Measurements from ENCODE around the gene SHOC2. TPM values are rescaled to one million over a fixed set of nuclear protein-coding genes. Genes with fewer than 3 reads are reported as not detected.
"Not testable (repeated sequence)": the region's sequence is repeated elsewhere in the genome, so short reads cannot be mapped to it uniquely, and the experiment has no call there.

SHOC2 gene
- total RNA-seq, 2 donors from 2014 or later: 56.4 to 76.5 TPM

DNA sequence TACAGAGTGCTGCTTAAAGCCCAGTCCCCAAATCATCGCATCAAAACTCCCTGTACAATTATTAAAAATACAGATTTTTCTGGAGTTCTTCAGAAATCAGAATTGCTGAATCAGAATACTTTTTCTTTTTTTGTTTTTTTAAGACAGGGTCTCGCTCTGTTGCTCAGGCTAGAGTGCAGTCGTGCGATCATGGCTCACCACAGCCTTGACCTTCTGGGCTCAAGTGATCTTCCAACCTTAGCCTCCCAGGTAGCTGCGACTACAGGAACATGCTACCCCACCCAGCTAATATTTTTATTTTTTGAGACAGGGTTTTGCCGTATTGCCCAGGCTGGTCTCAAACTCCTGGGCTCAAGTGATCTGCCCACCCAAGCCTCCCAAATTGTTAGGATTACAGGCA lies 4.4 kb upstream of the SHOC2 start:
- no peaks in the 10 kb centered on the region for H3K36me3 Mint-ChIP-seq
- ATAC-seq (no peak), DNase-seq (ENCODE audit: low spot score) (no peak)
- no peaks in the 10 kb centered on the region for H3K27me3 Mint-ChIP-seq
- H3K27ac Mint-ChIP-seq: no peak overlapping the region
- no peaks in the 10 kb centered on the region for H3K9me3 Mint-ChIP-seq
- peaks cover 15 to 18% of the 10 kb centered on the region in 2 donors for H3K4me1 Mint-ChIP-seq (ENCODE audit: low read depth in 2 of 2)
- no peak overlapping the region for H3K4me3 Mint-ChIP-seq

DNA sequence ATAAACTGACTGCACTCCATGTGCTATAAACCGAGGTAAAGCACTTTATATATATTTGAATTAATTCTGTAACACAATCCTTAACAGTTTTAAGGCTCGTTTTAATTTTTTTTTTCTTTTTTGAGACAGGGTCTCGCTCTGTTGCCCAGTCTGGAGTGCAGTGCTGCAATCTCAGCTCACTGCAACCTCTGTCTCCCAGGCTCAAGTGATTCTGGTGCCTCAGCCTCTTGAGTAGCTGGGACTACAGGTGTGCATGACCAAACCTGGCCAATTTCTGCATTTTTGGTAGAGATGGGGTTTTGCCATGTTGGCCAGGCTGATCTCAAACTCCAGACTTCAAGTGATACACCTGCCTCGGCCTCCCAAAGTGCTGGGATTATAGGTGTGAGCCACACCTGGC lies 3.8 kb upstream of the SHOC2 start:
- not testable (repeated sequence) for H3K36me3 Mint-ChIP-seq; H3K27ac Mint-ChIP-seq; DNase-seq (ENCODE audit: low spot score); H3K4me3 Mint-ChIP-seq; H3K9me3 Mint-ChIP-seq; ATAC-seq; H3K27me3 Mint-ChIP-seq
- peaks cover 18 to 20% of the 10 kb centered on the region in 2 donors for H3K4me1 Mint-ChIP-seq (ENCODE audit: low read depth in 2 of 2)

DNA sequence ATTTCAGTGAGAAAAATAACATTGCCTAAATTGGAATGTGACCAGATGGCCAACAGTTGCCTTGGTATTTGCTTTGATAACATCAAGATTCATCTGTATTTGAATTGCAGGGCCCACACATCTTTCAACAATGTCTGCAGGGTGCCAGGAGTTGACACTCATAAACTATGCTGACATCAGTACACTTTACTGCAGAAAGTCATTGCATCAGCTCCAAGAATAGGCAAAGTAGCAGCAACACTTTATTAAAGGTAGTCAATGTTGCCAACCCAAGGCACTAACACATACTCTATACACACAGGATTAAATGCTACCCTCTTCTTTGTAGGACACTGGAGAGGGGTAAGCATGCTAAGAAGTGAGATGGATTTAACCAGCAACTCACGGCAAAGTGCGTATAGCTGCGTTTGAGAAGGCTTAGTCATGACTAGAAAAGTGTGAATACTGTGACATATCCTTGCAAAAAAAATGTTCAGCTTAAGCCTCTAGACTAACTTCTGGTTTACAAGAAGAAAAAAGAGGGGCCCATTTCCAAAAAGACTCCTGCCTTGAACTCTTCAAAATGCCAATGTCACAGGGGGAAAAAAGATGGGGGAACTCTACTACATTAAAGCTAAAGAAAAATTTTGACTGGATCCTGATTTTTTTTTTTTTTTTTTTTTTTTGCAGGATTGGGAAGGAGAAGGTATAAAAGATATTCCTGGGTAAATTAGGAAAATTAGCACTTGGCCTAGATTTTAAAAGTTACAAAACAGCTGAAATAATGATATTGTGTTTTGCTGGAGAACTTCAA lies 2.7 kb upstream of the SHOC2 start:
- Mint-ChIP-seq H3K9me3 (no peaks in the 10 kb centered on the region), H3K27me3 (no peaks in the 10 kb centered on the region), H3K36me3 (peaks cover 6% of the 10 kb centered on the region), H3K4me3 (peak overlapping the region; percentile 96), H3K27ac (peak overlapping the region; percentile 99), H3K4me1 (ENCODE audit: low read depth in 2 of 2) (peaks cover 20 to 22% of the 10 kb centered on the region in 2 donors)
- ATAC-seq (no peak), DNase-seq (ENCODE audit: low spot score) (no peak)

DNA sequence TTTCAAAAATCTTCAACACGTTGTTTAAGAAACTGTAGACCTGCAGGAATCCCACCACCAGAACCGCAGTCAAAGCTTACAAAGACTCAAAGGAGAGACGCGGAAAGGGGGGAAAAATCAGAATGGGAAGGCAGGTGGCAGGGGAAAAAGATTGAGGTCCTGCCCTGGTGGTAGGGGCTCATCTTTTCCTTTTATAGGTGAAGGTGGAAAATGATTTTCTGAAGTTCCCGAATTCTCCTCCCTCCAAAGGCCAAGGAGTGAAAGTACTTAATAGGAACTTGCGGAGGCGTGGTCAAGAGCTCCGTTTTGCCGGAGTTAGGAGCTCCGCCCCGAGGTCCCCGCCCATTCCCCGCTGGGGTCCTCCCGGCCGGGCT lies 1.1 kb upstream of the SHOC2 start:
- DNase-seq (ENCODE audit: low spot score) (peak; percentile 96), ATAC-seq (no peak)
- H3K27me3 Mint-ChIP-seq: no peaks in the 10 kb centered on the region
- H3K4me1 Mint-ChIP-seq (ENCODE audit: low read depth in 2 of 2): peaks cover 24 to 26% of the 10 kb centered on the region in 2 donors
- peak overlapping the region; percentile 96 for H3K4me3 Mint-ChIP-seq
- H3K36me3 Mint-ChIP-seq: peaks cover 6% of the 10 kb centered on the region
- peak overlapping the region; percentile 99 for H3K27ac Mint-ChIP-seq
- H3K9me3 Mint-ChIP-seq: no peaks in the 10 kb centered on the region

DNA sequence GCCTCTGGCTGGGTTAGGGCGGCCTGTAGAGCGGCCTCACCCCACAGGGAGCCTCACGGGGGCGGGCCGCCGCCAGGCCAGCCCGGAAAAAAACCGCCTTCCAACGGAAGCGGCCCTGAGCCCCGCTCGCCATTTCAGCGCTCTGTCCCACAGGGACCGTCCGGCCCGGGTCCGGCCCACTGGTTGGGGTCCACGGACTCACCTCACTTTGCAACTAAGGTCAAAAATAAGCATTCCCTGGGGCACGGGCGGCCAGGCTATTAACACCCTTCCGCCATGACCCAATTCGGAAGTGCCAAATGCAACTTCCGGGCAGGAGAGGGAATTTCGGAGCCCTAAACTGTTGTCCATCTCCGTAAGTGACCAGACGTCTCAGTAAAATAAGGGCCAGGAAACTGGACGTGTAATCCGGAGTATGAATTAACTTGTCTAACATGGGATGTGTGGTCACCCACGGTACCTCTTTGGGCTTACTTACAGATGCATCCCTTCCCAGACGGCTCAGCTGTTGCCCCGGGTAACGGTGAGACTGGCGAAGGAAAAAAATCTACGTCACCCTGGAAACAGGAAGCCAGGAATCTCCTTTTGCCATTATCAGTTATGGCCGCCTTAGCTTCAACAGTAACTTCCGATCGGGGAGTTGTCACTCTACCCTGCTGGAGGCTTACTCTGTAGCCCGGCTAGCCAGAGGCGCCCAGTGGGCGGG lies 608 bp upstream of the SHOC2 start, which contains the start of gene BBIP1:
Gene BBIP1 (minus strand): TSS at position 538 of the 706 bp plus-strand sequence. CDS start 1,023 bp downstream, outside the sequence.
- ATAC-seq (peak; percentile 96), DNase-seq (ENCODE audit: low spot score) (no peak)
- peaks cover 6% of the 10 kb centered on the region for H3K36me3 Mint-ChIP-seq
- H3K27ac Mint-ChIP-seq: peak within 1 kb of the TSS; percentile 99
- H3K4me3 Mint-ChIP-seq: peak within 1 kb of the TSS; percentile 96
- no peaks in the 10 kb centered on the region for H3K27me3 Mint-ChIP-seq
- no peaks in the 10 kb centered on the region for H3K9me3 Mint-ChIP-seq
- peaks cover 26 to 31% of the 10 kb centered on the region in 2 donors for H3K4me1 Mint-ChIP-seq (ENCODE audit: low read depth in 2 of 2)

DNA sequence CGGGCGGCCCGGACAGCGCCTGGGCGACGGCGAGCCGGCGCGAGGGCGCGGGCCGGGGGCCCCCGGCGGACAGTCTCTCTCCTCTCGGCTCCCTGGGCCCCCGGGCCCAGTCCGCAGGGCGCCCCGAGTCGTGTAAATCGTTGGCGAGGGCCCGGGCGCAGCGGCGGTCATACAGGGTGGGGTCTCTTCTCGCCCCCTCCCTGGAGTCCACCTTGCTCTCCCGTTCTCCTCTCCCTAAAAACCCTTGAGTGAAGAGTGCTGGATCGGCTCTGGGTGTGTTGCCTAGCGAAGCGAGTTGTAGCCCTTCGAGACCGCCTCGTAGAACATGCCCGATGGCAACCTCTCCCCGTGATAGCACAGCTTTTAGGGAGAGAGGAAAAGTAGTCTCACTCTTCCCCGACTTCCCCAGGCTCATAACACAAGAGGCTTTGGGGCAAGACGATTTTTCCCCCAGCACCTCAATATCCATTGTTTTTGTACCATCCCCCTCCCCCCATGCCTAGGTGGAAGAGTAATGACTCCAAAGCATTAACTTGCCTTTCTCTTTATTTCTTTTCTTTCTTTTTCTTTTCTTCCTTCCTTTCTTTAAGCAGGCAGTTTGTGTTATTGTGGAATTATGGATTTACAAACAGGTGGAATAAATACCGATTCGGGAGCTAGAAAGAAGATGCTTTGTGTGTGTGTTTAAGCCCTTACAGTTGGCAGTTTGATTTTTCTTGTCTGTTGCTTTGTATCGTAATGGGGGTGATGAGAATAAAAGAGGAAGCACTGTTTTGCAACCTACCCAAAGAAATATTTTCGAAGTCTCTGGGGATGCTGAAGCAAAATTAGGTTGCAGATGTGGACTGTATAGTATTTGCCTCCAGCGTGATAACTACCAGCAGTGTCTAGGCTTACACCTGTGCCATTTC lies 822 bp downstream of the SHOC2 start:
- peak overlapping the region; percentile 85 to 99 for H3K27ac Mint-ChIP-seq
- ATAC-seq: no peak
- H3K27me3 Mint-ChIP-seq: no peaks in the 10 kb centered on the region
- no peak for DNase-seq (ENCODE audit: low spot score)
- peaks cover 32 to 38% of the 10 kb centered on the region in 2 donors for H3K4me1 Mint-ChIP-seq (ENCODE audit: low read depth in 2 of 2)
- H3K9me3 Mint-ChIP-seq: no peaks in the 10 kb centered on the region
- peaks cover 6% of the 10 kb centered on the region for H3K36me3 Mint-ChIP-seq
- peak overlapping the region; percentile 96 for H3K4me3 Mint-ChIP-seq

DNA sequence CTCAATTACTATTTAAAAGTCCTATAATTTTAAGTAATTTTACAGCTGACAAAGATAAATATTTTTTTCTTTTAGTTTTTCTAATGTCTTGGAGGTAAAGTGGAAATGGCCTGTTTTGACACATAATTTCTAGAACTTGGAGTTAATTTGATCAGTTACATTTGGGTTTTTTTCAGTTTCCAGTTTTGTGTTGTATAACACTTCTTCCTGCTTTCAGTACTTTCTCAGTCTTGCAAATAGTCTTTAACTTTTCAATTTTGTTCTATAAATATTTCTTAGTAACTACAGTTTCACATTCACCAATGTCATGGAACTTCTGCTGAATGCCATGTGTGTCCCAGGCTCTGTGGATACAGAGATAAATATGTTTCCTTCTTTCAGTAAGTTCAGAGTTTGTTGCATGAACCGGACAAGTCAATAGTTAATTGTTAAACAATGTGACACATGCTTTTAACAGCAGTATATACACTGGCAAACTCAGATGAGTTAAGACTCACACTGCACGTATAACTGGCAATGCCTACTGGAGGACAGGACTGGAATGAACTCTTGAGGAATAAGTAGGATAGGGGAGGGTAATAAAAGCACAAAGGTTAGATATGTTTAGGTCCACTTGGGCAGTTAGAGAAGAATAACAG lies 4.6 kb downstream of the SHOC2 start:
- no peak for ATAC-seq
- Mint-ChIP-seq H3K27ac (peak overlapping the region in 1 of 2 donors; percentile 56), H3K27me3 (no peaks in the 10 kb centered on the region), H3K9me3 (no peaks in the 10 kb centered on the region), H3K4me3 (peak overlapping the region; percentile 65), H3K36me3 (peaks cover 6% of the 10 kb centered on the region), H3K4me1 (ENCODE audit: low read depth in 2 of 2) (peaks cover 28 to 36% of the 10 kb centered on the region in 2 donors)
- DNase-seq (ENCODE audit: low spot score): no peak

DNA sequence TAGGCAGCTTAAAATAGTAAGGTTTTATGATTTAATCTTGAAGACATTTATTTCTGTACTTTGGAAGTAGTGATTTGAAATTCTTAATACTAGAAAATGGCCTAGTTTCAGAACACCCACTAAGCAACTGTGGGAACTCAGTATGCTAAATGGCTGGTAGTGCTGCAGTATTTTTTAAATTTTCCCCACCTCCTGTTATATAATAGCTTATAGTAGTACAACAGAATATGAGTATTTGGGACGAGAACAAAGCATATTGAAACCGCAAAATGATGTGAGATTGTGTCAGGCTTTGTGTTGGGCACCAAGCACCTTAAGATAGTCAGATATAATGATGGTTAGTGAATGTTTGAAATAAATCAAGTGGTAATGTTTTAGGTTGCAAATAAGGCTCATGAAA lies 8.1 kb downstream of the SHOC2 start:
- no peak overlapping the region for H3K27ac Mint-ChIP-seq
- peaks cover 22 to 30% of the 10 kb centered on the region in 2 donors for H3K4me1 Mint-ChIP-seq (ENCODE audit: low read depth in 2 of 2)
- H3K4me3 Mint-ChIP-seq: no peak overlapping the region
- H3K9me3 Mint-ChIP-seq: no peaks in the 10 kb centered on the region
- no peaks in the 10 kb centered on the region for H3K36me3 Mint-ChIP-seq
- no peaks in the 10 kb centered on the region for H3K27me3 Mint-ChIP-seq
- ATAC-seq (no peak), DNase-seq (ENCODE audit: low spot score) (no peak)

DNA sequence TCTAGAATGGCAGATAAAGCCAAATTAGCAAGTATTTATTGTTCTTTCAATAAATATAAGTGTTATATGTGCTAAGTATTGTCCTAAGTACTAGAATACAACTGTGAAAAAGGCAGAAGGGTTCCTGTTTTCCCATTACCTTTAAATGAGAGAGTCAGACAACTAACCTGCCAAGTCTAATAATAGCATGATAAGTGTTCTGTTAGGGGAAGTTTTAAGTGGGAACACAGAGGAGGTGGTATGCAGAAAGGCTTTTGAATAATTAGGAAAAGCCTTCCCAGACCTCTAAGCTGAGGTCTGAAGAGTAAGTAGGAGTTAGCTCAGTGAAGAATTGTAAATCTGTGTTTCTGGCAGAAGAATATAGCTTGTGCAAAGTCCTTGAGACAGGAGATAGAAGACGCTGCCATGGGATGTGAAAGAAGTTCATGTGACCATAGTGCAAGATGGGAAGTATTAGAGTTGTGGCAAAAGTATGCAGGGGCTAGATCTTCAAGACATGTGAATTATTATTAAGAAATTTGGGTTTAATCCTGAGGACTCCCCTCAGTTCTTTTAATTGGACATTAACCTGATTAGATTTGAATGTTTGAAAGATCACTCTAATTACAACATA lies 12.5 kb downstream of the SHOC2 start:
- DNase-seq (ENCODE audit: low spot score) (no peak), ATAC-seq (no peak)
- Mint-ChIP-seq H3K4me3 (no peak overlapping the region), H3K27ac (no peak overlapping the region), H3K4me1 (ENCODE audit: low read depth in 2 of 2) (peaks cover 8 to 9% of the 10 kb centered on the region in 2 donors), H3K9me3 (no peaks in the 10 kb centered on the region), H3K36me3 (no peaks in the 10 kb centered on the region), H3K27me3 (no peaks in the 10 kb centered on the region)

DNA sequence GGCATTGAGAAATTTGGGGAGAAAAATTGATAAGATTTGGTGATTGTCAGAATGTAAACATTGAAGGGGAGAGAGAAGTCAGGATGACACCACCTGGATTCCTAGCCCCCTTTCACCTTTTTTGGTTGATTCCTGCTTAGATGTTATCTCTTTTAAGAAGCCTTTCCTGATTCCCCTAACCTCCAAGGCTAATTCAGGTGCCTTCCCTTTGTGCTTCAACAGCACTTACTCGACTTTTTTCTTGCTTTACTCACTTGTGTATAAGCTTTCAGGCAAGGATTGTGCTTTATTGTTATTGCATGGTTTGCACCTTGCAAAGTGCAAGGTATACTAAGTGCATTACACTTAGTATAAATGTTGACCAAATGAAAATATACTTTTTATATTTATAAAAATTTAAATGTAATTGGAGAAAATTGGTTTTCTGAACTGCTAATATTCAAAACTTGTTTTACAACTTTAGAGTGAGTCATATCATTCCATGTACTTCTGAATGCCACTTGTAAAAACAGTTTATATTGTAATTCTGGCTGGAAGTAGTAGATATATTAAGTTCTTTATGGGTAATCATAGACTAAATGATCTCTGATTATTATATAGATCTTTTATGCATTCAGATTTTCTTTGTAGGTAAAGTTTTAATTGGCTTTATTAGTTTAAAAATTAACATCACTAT lies 13.2 kb downstream of the SHOC2 start:
- Mint-ChIP-seq H3K36me3 (no peaks in the 10 kb centered on the region), H3K27ac (no peak overlapping the region), H3K4me3 (no peak overlapping the region), H3K4me1 (ENCODE audit: low read depth in 2 of 2) (peaks cover 8 to 10% of the 10 kb centered on the region in 2 donors), H3K9me3 (no peaks in the 10 kb centered on the region), H3K27me3 (no peaks in the 10 kb centered on the region)
- ATAC-seq (no peak), DNase-seq (ENCODE audit: low spot score) (no peak)

DNA sequence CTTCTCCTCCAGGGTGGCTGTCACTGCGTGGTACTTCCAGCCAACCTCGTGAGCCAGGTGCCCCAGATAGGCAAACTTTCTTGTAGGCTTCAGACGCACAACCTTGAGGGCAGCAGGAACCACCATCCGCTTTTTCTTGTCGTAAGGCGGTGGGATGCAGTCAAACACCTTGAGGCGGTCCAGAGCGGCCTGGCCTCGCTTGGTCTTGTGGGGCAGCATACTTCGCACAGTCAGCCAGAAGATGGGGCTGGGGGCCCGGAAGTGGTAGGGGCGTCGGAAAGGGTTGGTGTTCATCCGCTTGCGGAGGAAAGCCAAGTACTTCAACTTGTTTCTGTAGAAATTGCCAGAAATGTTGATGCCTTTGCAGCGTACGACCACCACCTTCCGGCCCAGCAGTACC lies 17.4 kb downstream of the SHOC2 start:
- Mint-ChIP-seq H3K27ac (no peak overlapping the region), H3K36me3 (no peaks in the 10 kb centered on the region), H3K4me1 (ENCODE audit: low read depth in 2 of 2) (peaks cover 18 to 29% of the 10 kb centered on the region in 2 donors), H3K4me3 (no peak overlapping the region), H3K27me3 (no peaks in the 10 kb centered on the region), H3K9me3 (no peaks in the 10 kb centered on the region)
- no peak for DNase-seq (ENCODE audit: low spot score)
- ATAC-seq: no peak

DNA sequence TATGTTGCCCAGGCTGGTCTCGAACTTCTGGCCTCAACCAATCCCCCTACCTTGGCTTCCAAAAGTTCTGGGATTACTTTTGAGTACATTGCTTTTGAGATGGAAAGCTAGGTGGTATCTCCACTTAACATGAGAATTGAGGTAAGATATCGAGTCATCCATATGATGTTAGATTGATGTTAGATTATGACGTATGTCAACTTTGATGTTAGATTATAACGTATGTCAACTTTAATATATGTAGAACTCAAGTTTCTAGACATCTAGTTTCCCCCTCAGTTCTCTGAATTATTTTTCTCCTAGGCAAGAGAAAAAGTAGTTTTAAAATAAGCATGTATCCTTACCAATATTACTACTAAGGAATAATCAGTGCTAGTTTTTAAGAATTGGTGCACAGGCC lies 20.0 kb downstream of the SHOC2 start:
- DNase-seq (ENCODE audit: low spot score) (no peak), ATAC-seq (no peak)
- Mint-ChIP-seq H3K9me3 (no peaks in the 10 kb centered on the region), H3K27me3 (no peaks in the 10 kb centered on the region), H3K4me1 (ENCODE audit: low read depth in 2 of 2) (peaks cover 29 to 46% of the 10 kb centered on the region in 2 donors), H3K27ac (no peak overlapping the region), H3K4me3 (no peak overlapping the region), H3K36me3 (peaks cover 7% of the 10 kb centered on the region)

Measured in natural killer cell treated with Interleukin-12 subunit alpha and Interleukin-12 subunit beta and Interleukin-15 and Interleukin-18, amount 100 ng/mL, for 72 hours (primary cell).